Right ventricle myocardium inferior (tissue), 1 donor: ENCODE data around the gene C1QA. TPM values are rescaled to one million over a fixed set of nuclear protein-coding genes. Genes with fewer than 3 reads are reported as not detected.
"Not testable (repeated sequence)": the region's sequence is repeated elsewhere in the genome, so short reads cannot be mapped to it uniquely, and the experiment has no call there.

Experiments used
- ATAC-seq: fragments of 200-7000 bp; cut with Tn5 transposase; one replicate; pipeline ENCODE4 v1.9.1; 2020; ENCODE audit warnings: mild to moderate bottlenecking, moderate library complexity
- DNase-seq: peaks from one replicate; pipeline ENCODE4 v3.0.0; 2021; ENCODE audit errors: missing footprints
- intact Hi-C: fragments of 100-400 bp; cut with DNase I; formaldehyde crosslinking; loops from one replicate; pipeline ENCODE4 v1.11.0; 2022
- total RNA-seq: library from RNA; stranded (reverse); fragmentation: NEBNext Ultra II Directional; extraction: Animal tissue kit (Norgen Biotek cat#: 25700); gene quantifications from one replicate; pipeline ENCODE4 v1.2.1, GENCODE V29; 2021
- donor health status: DM: no; HTN: yes; CAD: no; lungs with severe emphysema.

The C1QA gene
- total RNA-seq, 1 donor from 2014 or later, result 124 TPM

- ATAC-seq, result peak; percentile 51
- intact Hi-C loops, result no loop called here
Measured at GRCh38 chr1:22662318-22662717, 25.9 kb downstream of the C1QA start.

GRCh38 chr1:22662986-22663408 is 26.6 kb downstream of the C1QA start:
- intact Hi-C loops, result no loop called here
- ATAC-seq, result peak; percentile 21
- no peak for DNase-seq

More at GRCh38 chr1:22662318-22662717, 25.9 kb downstream of the C1QA start:
- no peak for DNase-seq

- intact Hi-C loops, result no loop called here
- no peak for DNase-seq
- no peak for ATAC-seq
Measured at GRCh38 chr1:22665752-22666151, 29.3 kb downstream of the C1QA start.

- intact Hi-C loops, result no loop called here
- ATAC-seq, result no peak
- no peak for DNase-seq
Measured at GRCh38 chr1:22666412-22666811, 30.0 kb downstream of the C1QA start.

- ATAC-seq, intact Hi-C loops, DNase-seq: not testable (repeated sequence)
Measured at GRCh38 chr1:22668840-22669239, 32.4 kb downstream of the C1QA start.

- ATAC-seq, result no peak
- DNase-seq, result no peak
- intact Hi-C loops, result loop anchor here (5.0 kb wide), 1 partner anchor 262 kb away; no protein-coding TSS in a partner anchor
Measured at GRCh38 chr1:22670352-22670975, 34.0 kb downstream of the C1QA start.

GRCh38 chr1:22671999-22672398 is 35.6 kb downstream of the C1QA start:
- ATAC-seq (no peak), DNase-seq (no peak)
- intact Hi-C loops, result loop anchor here (5.0 kb wide), 1 partner anchor 260 kb away; no protein-coding TSS in a partner anchor

- intact Hi-C loops, result loop anchor here (5.0 kb wide), 1 partner anchor 259 kb away; no protein-coding TSS in a partner anchor
- ATAC-seq (no peak), DNase-seq (no peak)
Measured at GRCh38 chr1:22673486-22674409, 37.3 kb downstream of the C1QA start.

GRCh38 chr1:22674410-22674749 is 38.0 kb downstream of the C1QA start:
- ATAC-seq (no peak), DNase-seq (no peak)
- intact Hi-C loops, result loop anchor here (5.0 kb wide), 1 partner anchor 258 kb away; no protein-coding TSS in a partner anchor

- intact Hi-C loops, DNase-seq, ATAC-seq: not testable (repeated sequence)
Measured at GRCh38 chr1:22676151-22676550, 39.7 kb downstream of the C1QA start.

- intact Hi-C loops, result no loop called here
- ATAC-seq (no peak), DNase-seq (no peak)
Measured at GRCh38 chr1:22676916-22677583, 40.6 kb downstream of the C1QA start.

GRCh38 chr1:22677931-22678896 is 41.8 kb downstream of the C1QA start:
- ATAC-seq, result no peak

GRCh38 chr1:22680726-22681125 is 44.3 kb downstream of the C1QA start:
- intact Hi-C loops, result no loop called here
- DNase-seq (no peak), ATAC-seq (no peak)

More at GRCh38 chr1:22677931-22678896, 41.8 kb downstream of the C1QA start:
- DNase-seq, result no peak
- intact Hi-C loops, result no loop called here

- no peak for ATAC-seq
- no peak for DNase-seq
- intact Hi-C loops, result no loop called here
Measured at GRCh38 chr1:22681556-22682276, 45.3 kb downstream of the C1QA start.

- no peak for ATAC-seq
- intact Hi-C loops, result no loop called here
- DNase-seq, result no peak
Measured at GRCh38 chr1:22683547-22683946, 47.1 kb downstream of the C1QA start.

- ATAC-seq (no peak), DNase-seq (no peak)
- intact Hi-C loops, result no loop called here
Measured at GRCh38 chr1:22685591-22686059, 49.2 kb downstream of the C1QA start.

- no peak for ATAC-seq
- intact Hi-C loops, result no loop called here
Measured at GRCh38 chr1:22687191-22687590, 50.8 kb downstream of the C1QA start.

More at GRCh38 chr1:22687191-22687590, 50.8 kb downstream of the C1QA start:
- DNase-seq, result no peak
